Stimulated activated CD4-positive, alpha-beta T cell treated with anti-CD3 and anti-CD28 coated beads, Interleukin-15, amount 100 ng/mL, for 1 hour (primary cell): ENCODE measurements around the gene THEM4.
"Not testable (repeated sequence)": the region's sequence is repeated elsewhere in the genome, so short reads cannot be mapped to it uniquely, and the experiment has no call there.

Experiments
- DNase-seq, 2 donors: peaks; one replicate each; pipeline ENCODE4 v3.0.0-alpha.2; 2020; ENCODE audit warnings: low read depth in 1 of 2, low spot score in 1 of 2

The THEM4 gene

GRCh38 chr1:151860504-151861187 is 48.7 kb downstream of the THEM4 start:
- DNase-seq: no peak

- no peak for DNase-seq
These were observed 49.4 kb downstream of the THEM4 start for GRCh38 chr1:151859891-151860293.

GRCh38 chr1:151858886-151859665 is 50.2 kb downstream of the THEM4 start:
- no peak for DNase-seq

- DNase-seq: no peak
These were observed 51.1 kb downstream of the THEM4 start for GRCh38 chr1:151858030-151858746.

GRCh38 chr1:151855933-151856332 is 53.4 kb downstream of the THEM4 start:
- DNase-seq: no peak

- DNase-seq: not testable (repeated sequence)
These were observed 53.8 kb downstream of the THEM4 start for GRCh38 chr1:151855516-151855915.

GRCh38 chr1:151854658-151855057 is 54.7 kb downstream of the THEM4 start:
- DNase-seq: no peak

GRCh38 chr1:151853411-151853943 is 55.8 kb downstream of the THEM4 start, which contains the start of gene THEM5:
THEM5 (minus strand) TSS chr1:151853712; CDS start chr1:151853565, 147 bp downstream.
- DNase-seq: no peak

- DNase-seq: no peak
These were observed 56.6 kb downstream of the THEM4 start for GRCh38 chr1:151852733-151853132.

- no peak for DNase-seq
These were observed 57.4 kb downstream of the THEM4 start for GRCh38 chr1:151851886-151852285.

GRCh38 chr1:151849871-151850270 is 59.4 kb downstream of the THEM4 start:
- DNase-seq: no peak

- no peak for DNase-seq
These were observed 60.2 kb downstream of the THEM4 start for GRCh38 chr1:151849126-151849525.

GRCh38 chr1:151847867-151848596 is 61.3 kb downstream of the THEM4 start:
- no peak for DNase-seq

GRCh38 chr1:151846686-151847237 is 62.5 kb downstream of the THEM4 start:
- no peak for DNase-seq

GRCh38 chr1:151846062-151846568 is 63.2 kb downstream of the THEM4 start:
- DNase-seq: no peak

- no peak for DNase-seq
These were observed 65.9 kb downstream of the THEM4 start for GRCh38 chr1:151843398-151843797.

- no peak for DNase-seq
These were observed 68.2 kb downstream of the THEM4 start for GRCh38 chr1:151841141-151841540.

- DNase-seq: no peak
These were observed 68.9 kb downstream of the THEM4 start for GRCh38 chr1:151840421-151840820.

GRCh38 chr1:151839457-151840403 is 69.6 kb downstream of the THEM4 start, which contains the start of gene C2CD4D:
C2CD4D (minus strand) TSS chr1:151839820; CDS start chr1:151838989, 831 bp downstream.
- peak; percentile 47 to 51 for DNase-seq
